DOHH2 (cell line): ENCODE results near the gene SPATA7.

Source experiments
- EZH2phosphoT487 ChIP-seq: fragments of 200-600 bp; sonication (generic); IDR thresholded peaks from 2 replicates; pipeline ENCODE4 v1.6.1; 2017; ENCODE audit warnings: borderline replicate concordance, mild to moderate bottlenecking, antibody characterized with exemption, low read length, moderate library complexity, mixed read lengths
- TF ChIP-seq, protein P1 (sequence below): fragments of 200-600 bp; sonication (generic); IDR thresholded peaks from one replicate; pipeline ENCODE4 v1.5.1; 2014; ENCODE audit warnings: antibody characterized with exemption, mild to moderate bottlenecking, low read depth, low read length; ENCODE audit not compliant: poor library complexity, severe bottlenecking

DNA sequence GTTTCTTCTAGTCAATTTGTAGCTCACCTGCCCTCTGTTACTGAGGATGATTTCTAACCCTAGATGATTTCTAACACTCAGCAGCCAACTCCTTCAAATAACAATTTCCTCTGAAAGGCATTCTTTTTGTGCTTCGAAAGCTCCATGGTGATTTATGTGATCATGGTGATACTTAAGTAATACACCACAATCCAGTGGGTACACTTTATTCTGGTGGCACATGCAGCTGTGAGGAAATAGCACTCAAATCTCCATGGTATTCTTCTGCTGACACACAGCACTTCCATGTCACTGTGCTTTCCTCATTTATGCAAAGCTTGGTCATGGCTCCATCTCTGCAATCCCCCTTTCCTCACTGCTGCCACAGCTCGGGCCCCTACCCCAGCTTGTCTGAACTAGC lies 95.6 kb downstream of the SPATA7 start:
- TF ChIP-seq, protein P1, sequence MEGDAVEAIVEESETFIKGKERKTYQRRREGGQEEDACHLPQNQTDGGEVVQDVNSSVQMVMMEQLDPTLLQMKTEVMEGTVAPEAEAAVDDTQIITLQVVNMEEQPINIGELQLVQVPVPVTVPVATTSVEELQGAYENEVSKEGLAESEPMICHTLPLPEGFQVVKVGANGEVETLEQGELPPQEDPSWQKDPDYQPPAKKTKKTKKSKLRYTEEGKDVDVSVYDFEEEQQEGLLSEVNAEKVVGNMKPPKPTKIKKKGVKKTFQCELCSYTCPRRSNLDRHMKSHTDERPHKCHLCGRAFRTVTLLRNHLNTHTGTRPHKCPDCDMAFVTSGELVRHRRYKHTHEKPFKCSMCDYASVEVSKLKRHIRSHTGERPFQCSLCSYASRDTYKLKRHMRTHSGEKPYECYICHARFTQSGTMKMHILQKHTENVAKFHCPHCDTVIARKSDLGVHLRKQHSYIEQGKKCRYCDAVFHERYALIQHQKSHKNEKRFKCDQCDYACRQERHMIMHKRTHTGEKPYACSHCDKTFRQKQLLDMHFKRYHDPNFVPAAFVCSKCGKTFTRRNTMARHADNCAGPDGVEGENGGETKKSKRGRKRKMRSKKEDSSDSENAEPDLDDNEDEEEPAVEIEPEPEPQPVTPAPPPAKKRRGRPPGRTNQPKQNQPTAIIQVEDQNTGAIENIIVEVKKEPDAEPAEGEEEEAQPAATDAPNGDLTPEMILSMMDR = no peak
- TF ChIP-seq EZH2phosphoT487 = no peak
